Trophoblast cell (in vitro differentiated cells and primary cell): ENCODE measurements around the gene UQCR11.

ENCODE experiments used
- DNase-seq, 2 donors: peaks; one replicate each; pipeline ENCODE4 v3.0.0-alpha.2; 2016
- H2AFZ ChIP-seq: 2 replicates; pipeline ENCODE4 v1.6.1; 2013; ENCODE audit warnings: low read length, moderate library complexity, mild to moderate bottlenecking; ENCODE audit not compliant: insufficient read depth, poor library complexity
- H2AK5ac ChIP-seq: 2 replicates; pipeline ENCODE4 v1.6.1; 2013; ENCODE audit warnings: mild to moderate bottlenecking, low read length
- H2BK120ac ChIP-seq: 2 replicates; pipeline ENCODE4 v1.6.1; 2013; ENCODE audit warnings: low read length, mild to moderate bottlenecking, moderate library complexity; ENCODE audit not compliant: insufficient read depth, poor library complexity
- H2BK12ac ChIP-seq: 2 replicates; pipeline ENCODE4 v1.6.1; 2013; ENCODE audit warnings: mild to moderate bottlenecking, low read length, moderate library complexity
- H2BK5ac ChIP-seq: 2 replicates; pipeline ENCODE4 v1.6.1; 2013; ENCODE audit warnings: low read length, low read depth, moderate library complexity, mild to moderate bottlenecking; ENCODE audit not compliant: poor library complexity
- H3K14ac ChIP-seq: 2 replicates; pipeline ENCODE4 v1.6.1; 2013; ENCODE audit warnings: mild to moderate bottlenecking, low read length
- H3K18ac ChIP-seq: 2 replicates; pipeline ENCODE4 v1.6.1; 2013; ENCODE audit warnings: mild to moderate bottlenecking, low read length
- H3K23ac ChIP-seq: 2 replicates; pipeline ENCODE4 v1.6.1; 2013; ENCODE audit warnings: low read length
- H3K27ac ChIP-seq: 2 replicates; pipeline ENCODE4 v1.5.1; 2013; ENCODE audit warnings: low read depth, mild to moderate bottlenecking, inconsistent platforms, low read length, moderate library complexity
- H3K27me3 ChIP-seq: 2 replicates; pipeline ENCODE4 v1.6.1; 2013; ENCODE audit warnings: inconsistent platforms, mild to moderate bottlenecking, low read length, moderate library complexity; ENCODE audit not compliant: insufficient read depth
- H3K36me3 ChIP-seq, 2 experiments: 1 replicate in 1 of 2; 2 replicates in 1 of 2; pipeline ENCODE4 v1.6.1; 2013; ENCODE audit warnings: low read length in 2 of 2, mild to moderate bottlenecking in 2 of 2, moderate library complexity in 1 of 2; ENCODE audit not compliant: insufficient read depth in 2 of 2, control insufficient read depth in 1 of 2
- H3K4ac ChIP-seq: 2 replicates; pipeline ENCODE4 v1.6.1; 2013; ENCODE audit warnings: low read depth, mild to moderate bottlenecking, low read length, moderate library complexity
- H3K4me1 ChIP-seq, 2 experiments: 1 replicate in 1 of 2; 2 replicates in 1 of 2; pipeline ENCODE4 v1.6.1; 2013; ENCODE audit warnings: low read length in 2 of 2, mild to moderate bottlenecking in 2 of 2, moderate library complexity in 1 of 2; ENCODE audit not compliant: insufficient read depth in 2 of 2, control insufficient read depth in 1 of 2
- H3K4me2 ChIP-seq: 2 replicates; pipeline ENCODE4 v1.6.1; 2013; ENCODE audit warnings: inconsistent platforms, mild to moderate bottlenecking, low read length, moderate library complexity
- H3K4me3 ChIP-seq: 2 replicates; pipeline ENCODE4 v1.5.1; 2013; ENCODE audit warnings: mild to moderate bottlenecking, low read depth, low read length, inconsistent platforms
- H3K79me1 ChIP-seq: one replicate; pipeline ENCODE4 v1.6.1; 2013; ENCODE audit warnings: low read length
- H3K79me2 ChIP-seq: 2 replicates; pipeline ENCODE4 v1.6.1; 2013; ENCODE audit warnings: low read length, mild to moderate bottlenecking; ENCODE audit not compliant: control insufficient read depth, insufficient read depth, poor library complexity
- H3K9ac ChIP-seq: 2 replicates; pipeline ENCODE4 v1.6.1; 2013; ENCODE audit warnings: mild to moderate bottlenecking, low read length
- H3K9me3 ChIP-seq: 2 replicates; pipeline ENCODE4 v1.6.1; 2013; ENCODE audit warnings: low read depth, mild to moderate bottlenecking, control low read depth, inconsistent platforms, low read length; ENCODE audit not compliant: insufficient read depth
- H4K12ac ChIP-seq: 2 replicates; pipeline ENCODE4 v1.6.1; 2013; ENCODE audit warnings: low read depth, mild to moderate bottlenecking, low read length, moderate library complexity
- H4K8ac ChIP-seq: 2 replicates; pipeline ENCODE4 v1.6.1; 2013; ENCODE audit warnings: low read depth, mild to moderate bottlenecking, low read length, moderate library complexity
- H4K91ac ChIP-seq: one replicate; pipeline ENCODE4 v1.6.1; 2013; ENCODE audit warnings: low read depth, mild to moderate bottlenecking, low read length, moderate library complexity
- WGBS: extraction: QIAGEN DNeasy Blood & Tissue Kit; methylation state at CpG from one replicate; pipeline ENCODE4 v1.1.7; 2013; ENCODE audit warnings: missing lambda C conversion rate; ENCODE audit not compliant: insufficient read length, insufficient coverage; ENCODE audit errors: extremely low coverage; 5-methylcytosine and 5-hydroxymethylcytosine counted together

UQCR11 gene

GRCh38 chr19:1577929-1578618 is 27.2 kb downstream of the UQCR11 start:
- no peak overlapping the region for H2BK120ac ChIP-seq
- no peak overlapping the region for H3K9ac ChIP-seq
- no peaks in the 10 kb centered on the region for H3K4me1 ChIP-seq
- no peaks in the 10 kb centered on the region for H3K27me3 ChIP-seq
- no peaks in the 10 kb centered on the region for H3K79me1 ChIP-seq
- no peak overlapping the region for H4K8ac ChIP-seq
- H3K18ac ChIP-seq, result no peak overlapping the region
- H2AFZ ChIP-seq, result no peak overlapping the region
- no peak overlapping the region for H2AK5ac ChIP-seq
- H3K79me2 ChIP-seq, result no peaks in the 10 kb centered on the region
- no peak overlapping the region for H2BK12ac ChIP-seq
- DNase-seq, result no peak
- no CpG with 5 or more reads among the region's 49 CpGs for WGBS
- H4K91ac ChIP-seq, result no peak overlapping the region
- H2BK5ac ChIP-seq, result no peak overlapping the region
- H3K14ac ChIP-seq, result no peak overlapping the region
- no peak overlapping the region for H3K4me2 ChIP-seq
- peaks cover 65 to 66% of the 10 kb centered on the region in 2 experiments for H3K36me3 ChIP-seq
- no peak overlapping the region for H4K12ac ChIP-seq
- no peak overlapping the region for H3K23ac ChIP-seq
- no peak overlapping the region for H3K4ac ChIP-seq
- no peak overlapping the region for H3K27ac ChIP-seq
- peaks cover 4% of the 10 kb centered on the region for H3K9me3 ChIP-seq
- H3K4me3 ChIP-seq, result no peak overlapping the region

DNA sequence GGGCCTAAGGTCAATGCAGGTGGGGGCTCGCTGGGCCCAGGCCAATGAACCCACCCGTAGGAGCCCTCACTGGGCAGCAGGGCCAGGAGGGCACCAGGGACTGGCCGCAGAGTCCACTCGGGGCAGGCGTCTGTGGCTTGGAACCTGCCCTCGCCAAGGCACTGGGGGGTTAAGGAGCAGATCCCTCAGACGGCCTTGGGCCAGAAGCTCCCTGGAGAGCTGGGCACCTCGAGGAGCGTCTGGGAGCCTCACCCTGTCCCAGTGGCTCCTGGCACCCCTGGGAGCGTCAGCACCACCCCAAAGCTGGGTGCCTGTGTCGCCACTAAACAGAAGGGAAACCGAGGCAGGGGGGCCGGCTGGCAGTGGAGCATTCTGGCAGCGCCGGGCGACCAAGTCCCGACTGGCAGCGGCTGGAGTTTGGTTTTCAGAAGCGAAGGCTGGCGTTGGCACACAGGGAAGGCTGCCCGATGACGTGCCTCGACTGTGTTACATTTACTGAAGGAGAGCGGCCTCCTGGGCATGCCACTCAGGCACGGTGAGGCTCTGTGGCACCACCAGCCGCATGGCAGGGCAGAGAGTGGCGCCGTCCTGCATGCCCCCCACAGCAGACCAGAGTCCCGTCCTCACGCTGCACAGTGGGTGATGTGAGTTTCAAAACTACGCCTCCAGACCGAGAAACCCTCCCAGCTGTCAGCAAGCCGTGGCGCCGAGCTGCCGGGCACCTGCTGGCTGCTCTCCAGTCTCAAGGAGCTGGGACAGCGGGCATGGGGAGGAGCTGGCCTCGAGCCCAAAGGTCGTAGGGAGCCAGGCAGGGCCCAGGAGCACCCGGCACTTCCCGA is 28.0 kb downstream of the UQCR11 start:
- WGBS, result no CpG with 5 or more reads among the region's 41 CpGs
- Histone ChIP-seq H3K4me3 (no peak overlapping the region), H2BK5ac (no peak overlapping the region), H3K4me1 (no peaks in the 10 kb centered on the region), H2AK5ac (no peak overlapping the region), H3K4ac (no peak overlapping the region), H3K23ac (no peak overlapping the region), H3K9ac (no peak overlapping the region), H3K14ac (no peak overlapping the region), H2BK120ac (no peak overlapping the region), H4K91ac (no peak overlapping the region), H3K4me2 (no peak overlapping the region), H3K79me1 (no peaks in the 10 kb centered on the region), H4K12ac (no peak overlapping the region), H3K79me2 (no peaks in the 10 kb centered on the region), H3K36me3 (peaks cover 60 to 62% of the 10 kb centered on the region in 2 experiments), H4K8ac (no peak overlapping the region), H3K9me3 (peaks cover 4% of the 10 kb centered on the region), H2BK12ac (no peak overlapping the region), H3K27me3 (no peaks in the 10 kb centered on the region), H3K27ac (no peak overlapping the region), H2AFZ (no peak overlapping the region), H3K18ac (no peak overlapping the region)
- no peak for DNase-seq

DNA sequence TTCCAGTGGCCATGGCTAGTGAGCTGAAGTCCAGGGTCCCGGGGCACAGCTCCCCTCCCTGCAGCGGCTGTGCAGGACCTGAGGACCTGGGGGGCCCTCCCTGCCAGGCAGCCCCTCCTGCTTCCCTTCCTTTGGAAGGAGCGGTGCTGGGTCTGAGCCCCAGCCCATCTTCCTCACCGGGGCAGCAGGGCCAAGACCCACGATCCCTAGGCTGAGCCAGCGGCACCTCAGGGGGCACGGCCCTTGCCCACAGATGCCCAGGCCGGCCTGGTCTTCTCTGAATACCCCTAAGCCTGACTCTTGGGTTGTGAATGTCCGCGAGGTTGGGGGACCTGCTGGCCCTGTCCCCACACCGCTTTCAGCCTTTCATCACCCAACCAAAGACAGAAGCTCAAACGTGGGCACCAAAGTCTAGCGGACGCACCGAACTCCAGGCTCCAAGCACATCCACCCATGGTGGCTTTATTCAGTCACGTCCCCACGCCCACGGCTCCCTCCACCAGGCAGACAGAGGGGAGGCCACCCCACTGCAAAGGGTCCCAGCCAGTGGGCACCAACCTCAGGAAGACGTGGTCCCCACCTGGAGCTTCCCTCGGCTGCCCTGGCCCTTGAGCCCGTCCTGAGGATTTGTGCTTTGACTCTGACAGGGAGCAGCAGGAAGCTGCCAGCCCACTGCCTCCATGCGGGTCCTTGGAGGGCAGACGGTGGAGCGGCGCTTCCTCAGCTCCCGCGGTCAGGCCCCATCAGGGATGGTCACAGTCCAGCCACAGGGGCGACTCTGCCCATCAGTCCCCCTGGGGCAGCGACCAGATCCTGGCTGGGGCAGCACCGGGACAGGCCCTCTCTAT is 28.8 kb downstream of the UQCR11 start:
- no peak overlapping the region for H2BK120ac ChIP-seq
- no peaks in the 10 kb centered on the region for H3K79me2 ChIP-seq
- H2AK5ac ChIP-seq, result no peak overlapping the region
- no peaks in the 10 kb centered on the region for H3K27me3 ChIP-seq
- no peak overlapping the region for H2BK5ac ChIP-seq
- H4K8ac ChIP-seq, result no peak overlapping the region
- no peak overlapping the region for H3K4ac ChIP-seq
- H2BK12ac ChIP-seq, result no peak overlapping the region
- no peak overlapping the region for H4K91ac ChIP-seq
- H3K18ac ChIP-seq, result no peak overlapping the region
- no peak overlapping the region for H3K4me3 ChIP-seq
- H4K12ac ChIP-seq, result no peak overlapping the region
- no peaks in the 10 kb centered on the region for H3K79me1 ChIP-seq
- no peak overlapping the region for H3K14ac ChIP-seq
- H3K4me2 ChIP-seq, result no peak overlapping the region
- H3K23ac ChIP-seq, result no peak overlapping the region
- no peak for DNase-seq
- H3K9ac ChIP-seq, result no peak overlapping the region
- H2AFZ ChIP-seq, result no peak overlapping the region
- peaks cover 54% of the 10 kb centered on the region in 2 experiments for H3K36me3 ChIP-seq
- H3K4me1 ChIP-seq, result no peaks in the 10 kb centered on the region
- H3K9me3 ChIP-seq, result peaks cover 4% of the 10 kb centered on the region
- H3K27ac ChIP-seq, result no peak overlapping the region
- no CpG with 5 or more reads among the region's 30 CpGs for WGBS
